Hepatocyte (in vitro differentiated cells): Measurements from ENCODE around the gene DOCK1. TPM values are rescaled to one million over a fixed set of nuclear protein-coding genes. Genes with fewer than 3 reads are reported as not detected.

ENCODE experiments used
- DNase-seq: peaks from one replicate; pipeline ENCODE4 v3.0.0-alpha.2; 2016; ENCODE audit warnings: low spot score
- H2AFZ ChIP-seq: fragments of 200-600 bp; sonication (generic); 2 replicates; pipeline ENCODE4 v1.6.0; 2016; ENCODE audit warnings: antibody characterized with exemption, mild to moderate bottlenecking
- H3K27ac ChIP-seq: fragments of 200-600 bp; sonication (generic); 2 replicates; pipeline ENCODE4 v1.5.1; 2016; ENCODE audit warnings: mild to moderate bottlenecking
- H3K27me3 ChIP-seq: fragments of 200-600 bp; sonication (generic); 2 replicates; pipeline ENCODE4 v1.6.1; 2016
- H3K36me3 ChIP-seq: fragments of 200-600 bp; sonication (generic); replicated peaks from 2 replicates; pipeline ENCODE4 v1.5.1; 2016; ENCODE audit warnings: low read depth; ENCODE audit not compliant: insufficient read depth
- H3K4me1 ChIP-seq: fragments of 200-600 bp; sonication (generic); 2 replicates; pipeline ENCODE4 v1.5.1; 2016; ENCODE audit warnings: mild to moderate bottlenecking, moderate library complexity; ENCODE audit not compliant: insufficient read depth
- H3K4me2 ChIP-seq: fragments of 200-600 bp; sonication (generic); 2 replicates; pipeline ENCODE4 v1.6.0; 2016
- H3K4me3 ChIP-seq: fragments of 200-600 bp; sonication (generic); 2 replicates; pipeline ENCODE4 v1.5.1; 2016; ENCODE audit warnings: mild to moderate bottlenecking
- H3K79me2 ChIP-seq: fragments of 200-600 bp; sonication (generic); 2 replicates; pipeline ENCODE4 v1.6.0; 2017; ENCODE audit warnings: mild to moderate bottlenecking
- H3K9me2 ChIP-seq: fragments of 200-600 bp; sonication (generic); replicated peaks from 2 replicates; pipeline ENCODE4 v1.6.0; 2017; ENCODE audit warnings: mild to moderate bottlenecking; ENCODE audit not compliant: insufficient read depth
- H3K9me3 ChIP-seq: fragments of 200-600 bp; sonication (generic); 2 replicates; pipeline ENCODE4 v1.5.1; 2016; ENCODE audit warnings: low read depth, mild to moderate bottlenecking
- H4K20me1 ChIP-seq: fragments of 200-600 bp; sonication (generic); 2 replicates; pipeline ENCODE4 v1.6.0; 2016; ENCODE audit warnings: mild to moderate bottlenecking; ENCODE audit not compliant: insufficient read depth, poor library complexity, severe bottlenecking
- EZH2 ChIP-seq: fragments of 200-600 bp; sonication (generic); IDR thresholded peaks from 2 replicates; pipeline ENCODE4 v1.6.1; 2016; ENCODE audit warnings: antibody characterized with exemption, mild to moderate bottlenecking, borderline replicate concordance
- EZH2phosphoT487 ChIP-seq: fragments of 200-600 bp; sonication (generic); IDR thresholded peaks from one replicate; pipeline ENCODE4 v1.6.1; 2018; ENCODE audit warnings: antibody characterized with exemption, mild to moderate bottlenecking, low read depth, moderate library complexity; ENCODE audit not compliant: unreplicated experiment, severe bottlenecking
- WGBS: methylation state at CpG from one replicate; pipeline ENCODE4 v1.1.6; 2016; ENCODE audit warnings: low lambda C conversion rate; ENCODE audit errors: missing lambda C conversion rate; 5-methylcytosine and 5-hydroxymethylcytosine counted together
- polyA plus RNA-seq: library from polyadenylated mRNA; unstranded; fragments of >200 nt; fragmentation: Nextera tagmentation; extraction: Ambion mirVana; gene quantifications from 2 replicates; pipeline ENCODE4 v1.2.1, GENCODE V29; 2016
- total RNA-seq: library from RNA; depleted of rRNA; stranded (reverse); fragments of >200 nt; gene quantifications from 2 replicates; pipeline ENCODE4 v1.2.3, GENCODE V29; 2014
- TF ChIP-seq, protein P1 (sequence below): fragments of 200-600 bp; sonication (generic); IDR thresholded peaks from 2 replicates; pipeline ENCODE4 v1.5.1; 2016; ENCODE audit warnings: antibody characterized with exemption, mild to moderate bottlenecking; ENCODE audit not compliant: poor library complexity

DOCK1 gene
- total and polyA plus RNA-seq, 2 experiments from 2014 or later: 16.0 to 55.5 TPM

DNA sequence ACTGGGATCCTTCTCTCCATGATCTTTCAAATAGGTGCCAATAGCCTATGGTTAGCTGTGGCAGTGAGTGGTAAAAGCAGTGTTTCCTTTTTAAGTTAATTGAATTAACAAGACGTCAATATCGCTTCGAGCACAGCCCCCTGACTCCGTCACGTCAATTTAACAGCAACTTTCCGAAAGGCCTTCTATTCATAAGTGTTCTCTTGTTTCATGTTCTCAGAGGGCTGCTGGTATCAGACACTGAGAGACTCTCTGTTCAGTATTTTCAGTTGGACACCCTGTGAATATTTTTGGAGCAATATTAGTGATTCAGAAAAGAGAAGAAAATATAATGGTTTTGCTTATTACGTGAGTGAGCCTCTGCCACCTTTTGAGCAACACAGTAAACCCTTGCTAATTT lies 465.4 kb downstream of the DOCK1 start:
- no peak overlapping the region for H3K4me3 ChIP-seq
- no peak overlapping the region for H3K4me2 ChIP-seq
- H3K9me2 ChIP-seq: no peaks in the 10 kb centered on the region
- no peaks in the 10 kb centered on the region for H3K27me3 ChIP-seq
- no peaks in the 10 kb centered on the region for H3K79me2 ChIP-seq
- H3K27ac ChIP-seq: no peak overlapping the region
- H3K4me1 ChIP-seq: no peaks in the 10 kb centered on the region
- no peaks in the 10 kb centered on the region for H3K9me3 ChIP-seq
- no peak overlapping the region for H2AFZ ChIP-seq
- H4K20me1 ChIP-seq: no peaks in the 10 kb centered on the region
- DNase-seq: no peak
- WGBS: 89% methylated on average over 7 of the region's 7 CpGs
- H3K36me3 ChIP-seq: no peaks in the 10 kb centered on the region
- TF ChIP-seq EZH2 (no peak), EZH2phosphoT487 (no peak)
- TF ChIP-seq, protein P1, sequence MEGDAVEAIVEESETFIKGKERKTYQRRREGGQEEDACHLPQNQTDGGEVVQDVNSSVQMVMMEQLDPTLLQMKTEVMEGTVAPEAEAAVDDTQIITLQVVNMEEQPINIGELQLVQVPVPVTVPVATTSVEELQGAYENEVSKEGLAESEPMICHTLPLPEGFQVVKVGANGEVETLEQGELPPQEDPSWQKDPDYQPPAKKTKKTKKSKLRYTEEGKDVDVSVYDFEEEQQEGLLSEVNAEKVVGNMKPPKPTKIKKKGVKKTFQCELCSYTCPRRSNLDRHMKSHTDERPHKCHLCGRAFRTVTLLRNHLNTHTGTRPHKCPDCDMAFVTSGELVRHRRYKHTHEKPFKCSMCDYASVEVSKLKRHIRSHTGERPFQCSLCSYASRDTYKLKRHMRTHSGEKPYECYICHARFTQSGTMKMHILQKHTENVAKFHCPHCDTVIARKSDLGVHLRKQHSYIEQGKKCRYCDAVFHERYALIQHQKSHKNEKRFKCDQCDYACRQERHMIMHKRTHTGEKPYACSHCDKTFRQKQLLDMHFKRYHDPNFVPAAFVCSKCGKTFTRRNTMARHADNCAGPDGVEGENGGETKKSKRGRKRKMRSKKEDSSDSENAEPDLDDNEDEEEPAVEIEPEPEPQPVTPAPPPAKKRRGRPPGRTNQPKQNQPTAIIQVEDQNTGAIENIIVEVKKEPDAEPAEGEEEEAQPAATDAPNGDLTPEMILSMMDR: no peak

DNA sequence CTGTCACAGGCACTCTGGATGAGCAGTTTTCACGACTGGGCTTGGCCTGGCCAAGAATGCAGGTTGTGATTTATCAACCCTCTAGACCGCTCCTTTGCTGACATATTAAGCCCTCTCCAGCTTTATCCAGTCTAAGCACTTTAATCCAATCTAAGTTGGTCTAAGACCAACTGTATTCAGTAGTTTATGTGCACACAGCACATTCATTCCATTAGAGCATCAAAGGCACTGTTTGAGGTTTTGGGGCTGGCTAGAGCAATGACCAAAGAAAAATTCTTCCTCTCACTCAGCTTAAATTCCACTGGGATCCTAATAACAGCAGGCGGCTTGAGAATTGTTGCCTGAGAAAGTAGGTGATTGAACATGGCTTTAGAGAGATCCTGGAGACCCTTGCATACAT lies 467.1 kb downstream of the DOCK1 start:
- Histone ChIP-seq H3K79me2 (no peaks in the 10 kb centered on the region), H3K4me1 (no peaks in the 10 kb centered on the region), H3K4me2 (no peak overlapping the region), H4K20me1 (no peaks in the 10 kb centered on the region), H3K4me3 (no peak overlapping the region), H3K27me3 (no peaks in the 10 kb centered on the region), H2AFZ (no peak overlapping the region), H3K9me2 (no peaks in the 10 kb centered on the region), H3K36me3 (no peaks in the 10 kb centered on the region), H3K9me3 (no peaks in the 10 kb centered on the region), H3K27ac (no peak overlapping the region)
- DNase-seq: no peak
- TF ChIP-seq EZH2 (no peak), EZH2phosphoT487 (no peak)
- TF ChIP-seq, protein P1: no peak
- 67% methylated on average over 3 of the region's 3 CpGs for WGBS

DNA sequence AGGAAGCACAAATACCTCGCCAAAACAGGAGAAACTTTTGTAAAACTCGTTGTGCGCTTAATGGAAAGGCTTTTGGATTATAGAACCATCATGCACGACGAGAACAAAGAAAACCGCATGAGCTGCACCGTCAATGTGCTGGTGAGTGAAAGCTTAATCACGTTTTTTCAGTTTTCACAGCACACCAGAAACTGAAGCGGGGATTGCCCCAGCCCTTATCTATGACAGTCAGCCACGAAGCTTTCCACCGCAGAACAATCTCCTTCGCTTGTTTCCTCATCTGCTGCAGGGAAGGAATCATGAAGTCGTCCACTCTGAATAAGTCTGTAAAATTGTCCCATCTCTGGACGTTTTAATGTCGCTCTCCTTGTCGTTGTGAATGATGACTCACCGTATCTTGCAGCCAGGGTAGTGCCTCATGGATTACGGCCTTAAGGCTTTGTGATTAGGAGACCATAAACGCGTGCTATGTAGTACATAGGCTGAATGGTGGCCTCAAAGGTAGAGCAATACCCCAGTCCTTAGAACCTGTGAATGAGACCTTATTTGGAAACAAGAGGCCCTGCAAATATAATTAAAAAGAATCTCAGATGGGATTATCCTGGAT lies 468.9 kb downstream of the DOCK1 start:
- no peaks in the 10 kb centered on the region for H3K36me3 ChIP-seq
- H3K79me2 ChIP-seq: no peaks in the 10 kb centered on the region
- no peaks in the 10 kb centered on the region for H3K9me3 ChIP-seq
- H3K4me2 ChIP-seq: no peak overlapping the region
- no peaks in the 10 kb centered on the region for H4K20me1 ChIP-seq
- no peak for TF ChIP-seq EZH2
- TF ChIP-seq, protein P1: no peak
- 85% methylated on average over 20 of the region's 20 CpGs for WGBS
- H3K4me1 ChIP-seq: no peaks in the 10 kb centered on the region
- no peaks in the 10 kb centered on the region for H3K9me2 ChIP-seq
- H3K27me3 ChIP-seq: no peaks in the 10 kb centered on the region
- no peak overlapping the region for H2AFZ ChIP-seq
- no peak overlapping the region for H3K27ac ChIP-seq
- no peak overlapping the region for H3K4me3 ChIP-seq
- DNase-seq: no peak
